ENCODE results near the gene GSDME.

DNA sequence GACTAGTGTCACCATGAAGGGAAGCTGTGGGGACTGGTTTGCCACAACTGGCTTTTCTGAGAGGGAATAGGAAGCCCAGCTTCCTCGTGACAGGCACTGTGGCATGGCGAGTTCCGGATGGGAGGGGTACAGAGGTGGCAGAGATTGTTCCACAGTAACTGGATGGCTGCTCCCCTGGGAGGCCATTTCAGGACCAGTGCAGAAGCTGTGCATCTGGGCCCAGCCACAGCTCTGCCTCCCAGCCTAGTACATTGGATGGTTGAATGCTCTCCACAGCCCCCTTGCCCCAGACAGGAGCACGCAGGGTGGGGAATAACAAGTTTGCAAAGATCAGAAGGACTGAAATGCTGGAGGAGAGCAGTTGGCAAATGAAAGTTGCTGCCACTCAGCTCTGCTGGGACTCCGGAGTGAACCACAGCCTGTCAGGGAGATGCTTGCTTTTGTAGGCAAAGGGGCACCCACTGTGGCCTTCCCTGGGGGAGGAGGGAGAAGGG lies 51.8 kb downstream of the GSDME start:
- TF ChIP-seq EZH2 (IDR thresholded peaks at IDR 0.05) (no peak), POLR2AphosphoS5 (IDR thresholded peaks at IDR 0.05; ENCODE audit: borderline replicate concordance, low read depth, low read length) (no peak), FOXP2 (optimal IDR thresholded peaks at IDR 0.05; ENCODE audit: control extremely low read depth, extremely low read length, insufficient read depth) (no peak)

All from SK-N-MC (cell line).